ENCODE measurements around the gene NGFR.

Gene NGFR

GRCh38 chr17:49469831-49470810 lies 25.0 kb upstream of the NGFR start:
- no peak for DNase-seq (ENCODE audit: low read depth)

- DNase-seq (ENCODE audit: low read depth): no peak
Observed at GRCh38 chr17:49471089-49471683, 23.9 kb upstream of the NGFR start.

GRCh38 chr17:49471769-49472168 lies 23.3 kb upstream of the NGFR start:
- no peak for DNase-seq (ENCODE audit: low read depth)

GRCh38 chr17:49472527-49472926 lies 22.6 kb upstream of the NGFR start:
- no peak for DNase-seq (ENCODE audit: low read depth)

GRCh38 chr17:49473900-49474751 lies 21.0 kb upstream of the NGFR start:
- DNase-seq (ENCODE audit: low read depth): no peak

GRCh38 chr17:49477709-49478108 lies 17.4 kb upstream of the NGFR start:
- DNase-seq (ENCODE audit: low read depth): no peak

- no peak for DNase-seq (ENCODE audit: low read depth)
Observed at GRCh38 chr17:49480836-49481615, 14.1 kb upstream of the NGFR start.

GRCh38 chr17:49482144-49482817 lies 12.8 kb upstream of the NGFR start:
- DNase-seq (ENCODE audit: low read depth): no peak

- DNase-seq (ENCODE audit: low read depth): no peak
Observed at GRCh38 chr17:49483599-49484509, 11.2 kb upstream of the NGFR start.

- no peak for DNase-seq (ENCODE audit: low read depth)
Observed at GRCh38 chr17:49484588-49484987, 10.5 kb upstream of the NGFR start.

GRCh38 chr17:49486012-49486641 lies 9.0 kb upstream of the NGFR start:
- no peak for DNase-seq (ENCODE audit: low read depth)

- DNase-seq (ENCODE audit: low read depth): no peak
Observed at GRCh38 chr17:49487183-49487582, 7.9 kb upstream of the NGFR start.

- no peak for DNase-seq (ENCODE audit: low read depth)
Observed at GRCh38 chr17:49488612-49489011, 6.5 kb upstream of the NGFR start.

- DNase-seq (ENCODE audit: low read depth): no peak
Observed at GRCh38 chr17:49489348-49489747, 5.7 kb upstream of the NGFR start.

- no peak for DNase-seq (ENCODE audit: low read depth)
Observed at GRCh38 chr17:49490276-49490675, 4.8 kb upstream of the NGFR start.

GRCh38 chr17:49491192-49491769 lies 3.8 kb upstream of the NGFR start:
- no peak for DNase-seq (ENCODE audit: low read depth)

GRCh38 chr17:49494399-49494985 lies 601 bp upstream of the NGFR start:
- no peak for DNase-seq (ENCODE audit: low read depth)

GRCh38 chr17:49495842-49496182 lies 719 bp downstream of the NGFR start:
- DNase-seq (ENCODE audit: low read depth): no peak

Data from GM04503 (cell line).